DMS79 (cell line): ENCODE measurements around the gene MFAP3L.

Experiments used
- DNase-seq: peaks from one replicate; lab custom pipeline; 2025; lab: John Stamatoyannopoulos, UW

The MFAP3L gene

DNA sequence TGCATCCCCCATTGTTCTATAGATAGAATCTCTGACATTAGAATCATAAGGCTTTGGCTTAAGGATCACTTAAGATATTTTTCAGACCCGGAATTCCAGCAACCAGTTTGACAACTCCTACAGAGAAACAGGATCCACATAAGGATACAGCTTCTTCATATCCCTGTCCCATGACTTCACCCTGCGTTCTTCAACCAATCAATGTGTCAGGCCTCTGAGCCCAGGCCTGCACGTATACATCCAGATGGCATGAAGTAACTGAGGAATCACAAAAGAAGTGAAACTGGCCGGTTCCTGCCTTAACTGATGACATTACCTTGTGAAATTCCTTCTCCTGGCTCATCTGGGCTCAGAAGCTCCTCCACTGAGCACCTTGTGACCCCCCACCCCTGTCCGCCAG is 85.1 kb downstream of the MFAP3L start:
- DNase-seq: no peak

DNA sequence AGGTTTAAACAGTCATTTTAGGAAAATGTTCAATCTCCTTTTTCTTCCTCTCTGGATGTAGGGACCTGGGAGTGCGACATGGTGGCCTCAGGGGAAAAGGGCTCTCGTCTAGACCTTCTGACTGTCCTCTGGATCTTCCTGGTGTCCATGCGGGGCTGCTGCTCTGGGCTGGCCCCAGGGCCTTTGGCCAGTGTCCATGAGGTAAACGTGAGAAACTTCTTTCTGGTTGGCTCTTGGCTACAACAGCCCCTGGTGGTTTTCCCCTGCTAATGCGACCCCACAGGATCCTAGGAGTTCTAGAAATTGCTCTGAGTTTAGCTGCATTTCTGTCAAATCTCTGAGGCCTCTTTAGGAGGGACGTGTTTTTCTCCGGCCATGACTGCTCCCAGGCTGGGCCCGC is 85.7 kb downstream of the MFAP3L start:
- no peak for DNase-seq
